Lower leg skin (tissue), 4 donors: ENCODE data around the gene DKK3. TPM values are rescaled to one million over a fixed set of nuclear protein-coding genes. Genes with fewer than 3 reads are reported as not detected.

Source experiments
- DNase-seq, 2 donors: peaks; one replicate each; pipeline ENCODE4 v3.0.0-alpha.2; 2019; ENCODE audit warnings: low spot score in 2 of 2
- H3K4me3 ChIP-seq: fragments of 200-600 bp; sonication (generic); 2 replicates; pipeline ENCODE4 v1.5.1; 2017; ENCODE audit warnings: mild to moderate bottlenecking, low read depth; ENCODE audit not compliant: poor library complexity, severe bottlenecking
- CTCF ChIP-seq, 3 donors: fragments of 450-650 bp; IDR thresholded peaks; one replicate each; pipeline ENCODE4 v1.5.1; 2016; ENCODE audit warnings: antibody characterized with exemption in 3 of 3, mild to moderate bottlenecking in 3 of 3, moderate library complexity in 2 of 3
- POLR2A ChIP-seq, 2 donors: fragments of 450-650 bp; IDR thresholded peaks; one replicate each; pipeline ENCODE4 v1.6.1; 2016 to 2017; ENCODE audit warnings: antibody characterized with exemption in 2 of 2, mild to moderate bottlenecking in 1 of 2, moderate library complexity in 1 of 2
- WGBS, 2 donors: methylation state at CpG; one replicate each; pipeline ENCODE4 v1.1.5; 2018; 5-methylcytosine and 5-hydroxymethylcytosine counted together
- intact Hi-C: fragments of 100-400 bp; cut with DNase I; formaldehyde crosslinking; loops from one replicate; pipeline ENCODE4 v1.15.0; 2023; ENCODE audit warnings: low total_unique reads
- total RNA-seq, 4 donors: library from RNA; depleted of rRNA; stranded (reverse); fragments of >200 nt; gene quantifications; one replicate each; pipeline ENCODE4 v1.1.0, GENCODE V29; 2016

The DKK3 gene
- total RNA-seq, 4 donors from 2014 or later: 78.5 to 175 (median 121) TPM

- H3K4me3 ChIP-seq: no peak overlapping the region
- no peak for DNase-seq
- intact Hi-C loops: no loop called here
- WGBS, 2 donors: 77 to 100% methylated on average over 4 to 5 of the region's 5 CpGs
- TF ChIP-seq POLR2A (IDR thresholded peaks at IDR 0.05): no peak
- TF ChIP-seq CTCF (IDR thresholded peaks at IDR 0.05): no peak
Measured at GRCh38 chr11:11988681-11989261, 19.7 kb downstream of the DKK3 start.

DNA sequence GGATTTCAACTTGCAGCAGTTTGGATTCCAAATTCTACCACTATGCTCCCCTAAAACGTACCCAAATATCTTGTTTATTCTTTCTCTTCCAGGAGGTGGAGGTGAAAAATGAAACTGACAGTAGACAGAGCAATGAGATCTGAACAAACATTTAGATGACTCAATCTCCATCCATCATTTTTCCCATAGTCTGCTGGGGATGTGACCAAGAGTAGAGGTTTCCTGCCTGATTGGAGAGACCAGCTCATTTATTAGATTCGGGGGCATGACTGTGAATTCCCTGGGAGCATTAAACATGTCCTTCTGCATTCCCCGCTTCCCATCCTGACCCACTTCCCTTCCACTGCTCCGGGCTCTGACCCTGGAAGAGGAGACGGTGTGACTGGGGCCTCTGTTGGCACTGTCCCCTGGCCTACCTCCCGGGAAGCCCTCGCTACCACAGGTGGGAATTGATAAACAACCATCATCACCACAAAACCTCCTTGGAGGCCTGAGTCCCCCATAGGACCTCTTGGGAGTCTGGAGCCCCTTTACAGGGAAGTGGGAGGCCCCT, 20.3 kb downstream of the DKK3 start:
- no peak overlapping the region for H3K4me3 ChIP-seq
- no peak for TF ChIP-seq CTCF (IDR thresholded peaks at IDR 0.05)
- TF ChIP-seq POLR2A (IDR thresholded peaks at IDR 0.05): no peak
- WGBS, 2 donors: 79 to 80% methylated on average over 7 of the region's 7 CpGs
- peak in 1 of 2 donors; percentile 80 for DNase-seq
- intact Hi-C loops: no loop called here

- TF ChIP-seq POLR2A (IDR thresholded peaks at IDR 0.05) (no peak), CTCF (IDR thresholded peaks at IDR 0.05) (no peak)
- intact Hi-C loops: no loop called here
- 86 to 91% methylated on average over 1 of the region's 1 CpG for WGBS, 2 donors
- DNase-seq: peak in 1 of 2 donors; percentile 45
- H3K4me3 ChIP-seq: no peak overlapping the region
Measured at GRCh38 chr11:11987503-11988022, 20.9 kb downstream of the DKK3 start.

GRCh38 chr11:11985954-11986949, 22.2 kb downstream of the DKK3 start:
- 79 to 85% methylated on average over 9 of the region's 9 CpGs for WGBS, 2 donors
- intact Hi-C loops: no loop called here
- no peak for DNase-seq
- H3K4me3 ChIP-seq: no peak overlapping the region
- no peak for TF ChIP-seq POLR2A (IDR thresholded peaks at IDR 0.05)
- no peak for TF ChIP-seq CTCF (IDR thresholded peaks at IDR 0.05)

- no peak overlapping the region for H3K4me3 ChIP-seq
- intact Hi-C loops: no loop called here
- peak in 1 of 2 donors; percentile 70 for DNase-seq
- no peak for TF ChIP-seq CTCF (IDR thresholded peaks at IDR 0.05)
- no peak for TF ChIP-seq POLR2A (IDR thresholded peaks at IDR 0.05)
- WGBS, 2 donors: 87 to 90% methylated on average over 8 of the region's 8 CpGs
Measured at GRCh38 chr11:11985016-11985715, 23.3 kb downstream of the DKK3 start.
